DOHH2 (cell line): Measurements from ENCODE around the gene NAPEPLD.
"Not testable (repeated sequence)": the region's sequence is repeated elsewhere in the genome, so short reads cannot be mapped to it uniquely, and the experiment has no call there.

Source experiments
- H3F3A ChIP-seq: fragments of 200-600 bp; sonication (generic), shearing (Covaris generic); 2 replicates; pipeline ENCODE4 v1.6.0; 2016; ENCODE audit warnings: antibody characterized with exemption, mild to moderate bottlenecking; ENCODE audit not compliant: control insufficient read depth, insufficient read depth
- H3K27ac ChIP-seq: fragments of 200-600 bp; sonication (generic); 2 replicates; pipeline ENCODE4 v1.5.1; 2014; ENCODE audit warnings: low read depth, mild to moderate bottlenecking, low read length, moderate library complexity
- H3K27me3 ChIP-seq: fragments of 200-600 bp; sonication (generic); 2 replicates; pipeline ENCODE4 v1.6.1; 2014; ENCODE audit warnings: mild to moderate bottlenecking, low read length, mixed read lengths; ENCODE audit not compliant: control insufficient read depth
- H3K36me3 ChIP-seq: fragments of 200-600 bp; sonication (generic); 2 replicates; pipeline ENCODE4 v1.6.1; 2014; ENCODE audit warnings: mild to moderate bottlenecking, low read length, moderate library complexity, mixed read lengths; ENCODE audit not compliant: control insufficient read depth
- H3K4me1 ChIP-seq: fragments of 200-600 bp; sonication (generic); 2 replicates; pipeline ENCODE4 v1.6.1; 2014; ENCODE audit warnings: mild to moderate bottlenecking, low read length, mixed read lengths; ENCODE audit not compliant: control insufficient read depth
- H3K4me2 ChIP-seq: fragments of 200-600 bp; sonication (generic); 2 replicates; pipeline ENCODE4 v1.6.0; 2014; ENCODE audit warnings: mild to moderate bottlenecking, low read length, moderate library complexity
- H3K4me3 ChIP-seq: fragments of 200-600 bp; sonication (generic); 2 replicates; pipeline ENCODE4 v1.5.1; 2014; ENCODE audit warnings: mild to moderate bottlenecking, low read length, mixed read lengths
- H3K79me2 ChIP-seq: fragments of 200-600 bp; sonication (generic); 2 replicates; pipeline ENCODE4 v1.6.1; 2014; ENCODE audit warnings: mild to moderate bottlenecking, low read length, mixed read lengths; ENCODE audit not compliant: control insufficient read depth
- H3K9me2 ChIP-seq: fragments of 200-600 bp; sonication (generic); replicated peaks from 2 replicates; pipeline ENCODE4 v1.6.1; 2014; ENCODE audit warnings: mild to moderate bottlenecking, low read length, mixed read lengths; ENCODE audit not compliant: control insufficient read depth
- H3K9me3 ChIP-seq: fragments of 200-600 bp; sonication (generic); 2 replicates; pipeline ENCODE4 v1.6.1; 2014; ENCODE audit warnings: antibody characterized with exemption, low read length, mixed read lengths; ENCODE audit not compliant: control insufficient read depth, insufficient read depth
- H4K20me1 ChIP-seq: fragments of 200-600 bp; sonication (generic); 2 replicates; pipeline ENCODE4 v1.6.0; 2014; ENCODE audit warnings: low read depth, mild to moderate bottlenecking, antibody characterized with exemption, low read length, moderate library complexity; ENCODE audit not compliant: control insufficient read depth, insufficient read depth
- EZH2phosphoT487 ChIP-seq: fragments of 200-600 bp; sonication (generic); IDR thresholded peaks from 2 replicates; pipeline ENCODE4 v1.6.1; 2017; ENCODE audit warnings: borderline replicate concordance, mild to moderate bottlenecking, antibody characterized with exemption, low read length, moderate library complexity, mixed read lengths
- TF ChIP-seq, protein P1 (sequence below): fragments of 200-600 bp; sonication (generic); IDR thresholded peaks from one replicate; pipeline ENCODE4 v1.5.1; 2014; ENCODE audit warnings: antibody characterized with exemption, mild to moderate bottlenecking, low read depth, low read length; ENCODE audit not compliant: poor library complexity, severe bottlenecking

The NAPEPLD gene

GRCh38 chr7:103082497-103082896, 66.4 kb downstream of the NAPEPLD start:
- Histone ChIP-seq H3K36me3 (peaks cover 72% of the 10 kb centered on the region), H3K9me3 (no peaks in the 10 kb centered on the region), H3K79me2 (peaks cover 48% of the 10 kb centered on the region), H3K27ac (no peak overlapping the region), H4K20me1 (no peaks in the 10 kb centered on the region), H3F3A (0 out of 2 replicates have a peak, but pooled peaks cover 2% of the 10 kb centered on the region), H3K4me1 (peaks cover 18% of the 10 kb centered on the region), H3K4me3 (no peak overlapping the region), H3K4me2 (no peak overlapping the region), H3K27me3 (no peaks in the 10 kb centered on the region), H3K9me2 (no peaks in the 10 kb centered on the region)
- TF ChIP-seq EZH2phosphoT487, result no peak
- TF ChIP-seq, protein P1, sequence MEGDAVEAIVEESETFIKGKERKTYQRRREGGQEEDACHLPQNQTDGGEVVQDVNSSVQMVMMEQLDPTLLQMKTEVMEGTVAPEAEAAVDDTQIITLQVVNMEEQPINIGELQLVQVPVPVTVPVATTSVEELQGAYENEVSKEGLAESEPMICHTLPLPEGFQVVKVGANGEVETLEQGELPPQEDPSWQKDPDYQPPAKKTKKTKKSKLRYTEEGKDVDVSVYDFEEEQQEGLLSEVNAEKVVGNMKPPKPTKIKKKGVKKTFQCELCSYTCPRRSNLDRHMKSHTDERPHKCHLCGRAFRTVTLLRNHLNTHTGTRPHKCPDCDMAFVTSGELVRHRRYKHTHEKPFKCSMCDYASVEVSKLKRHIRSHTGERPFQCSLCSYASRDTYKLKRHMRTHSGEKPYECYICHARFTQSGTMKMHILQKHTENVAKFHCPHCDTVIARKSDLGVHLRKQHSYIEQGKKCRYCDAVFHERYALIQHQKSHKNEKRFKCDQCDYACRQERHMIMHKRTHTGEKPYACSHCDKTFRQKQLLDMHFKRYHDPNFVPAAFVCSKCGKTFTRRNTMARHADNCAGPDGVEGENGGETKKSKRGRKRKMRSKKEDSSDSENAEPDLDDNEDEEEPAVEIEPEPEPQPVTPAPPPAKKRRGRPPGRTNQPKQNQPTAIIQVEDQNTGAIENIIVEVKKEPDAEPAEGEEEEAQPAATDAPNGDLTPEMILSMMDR, result no peak

DNA sequence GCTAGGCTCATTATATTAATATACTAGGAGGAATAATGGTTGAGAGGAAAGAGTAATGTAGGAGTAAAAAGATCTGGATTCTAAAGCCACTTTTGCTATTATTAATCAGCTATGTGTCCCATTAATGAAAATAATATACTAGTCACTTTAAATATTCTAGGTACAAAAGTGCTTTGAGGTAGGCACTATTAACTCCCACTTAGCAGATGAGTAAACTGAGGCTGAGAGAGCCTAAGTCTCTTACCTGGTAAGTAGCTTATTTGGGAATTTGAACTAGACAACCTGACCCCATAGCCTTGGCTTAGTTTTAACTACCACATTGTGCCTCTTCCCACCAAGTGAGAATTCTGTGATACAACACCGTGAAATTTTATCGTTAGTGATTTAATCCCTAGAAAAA, 68.0 kb downstream of the NAPEPLD start:
- Histone ChIP-seq H3K27me3 (no peaks in the 10 kb centered on the region), H3K4me3 (no peak overlapping the region), H4K20me1 (no peaks in the 10 kb centered on the region), H3K79me2 (peaks cover 63% of the 10 kb centered on the region), H3K9me2 (no peaks in the 10 kb centered on the region), H3K4me2 (no peak overlapping the region), H3K27ac (no peak overlapping the region), H3K9me3 (no peaks in the 10 kb centered on the region), H3K36me3 (peaks cover 71% of the 10 kb centered on the region), H3K4me1 (peaks cover 32% of the 10 kb centered on the region), H3F3A (0 out of 2 replicates have a peak, but pooled peaks cover 2% of the 10 kb centered on the region)
- TF ChIP-seq EZH2phosphoT487, result no peak
- TF ChIP-seq, protein P1, result no peak

DNA sequence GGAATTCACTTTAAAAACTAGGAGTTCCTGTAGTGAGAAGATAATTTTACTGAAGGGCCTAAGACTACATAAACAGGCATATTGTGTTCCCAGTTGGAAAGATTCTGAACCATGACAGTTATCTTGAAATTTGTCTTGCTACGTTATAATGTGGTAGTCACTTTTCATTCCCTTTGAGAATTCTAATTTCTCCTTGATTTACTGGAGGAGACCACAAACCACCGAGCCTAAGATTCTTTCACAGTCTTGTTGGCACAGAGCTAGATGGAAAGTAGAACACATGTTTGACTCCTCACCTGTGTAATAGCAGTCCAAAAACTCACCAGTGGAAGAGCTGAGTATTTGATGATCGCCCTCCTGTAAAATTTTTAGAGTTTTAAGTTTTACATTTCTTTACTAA, 69.1 kb downstream of the NAPEPLD start:
- Histone ChIP-seq H3K4me1 (peaks cover 36% of the 10 kb centered on the region), H3K36me3 (peaks cover 68% of the 10 kb centered on the region), H3K79me2 (peaks cover 70% of the 10 kb centered on the region), H3K9me3 (no peaks in the 10 kb centered on the region), H3K9me2 (no peaks in the 10 kb centered on the region), H4K20me1 (no peaks in the 10 kb centered on the region; the same call in 1 of the 2 replicates), H3F3A (0 out of 2 replicates have a peak, but pooled peaks cover 2% of the 10 kb centered on the region), H3K4me2 (no peak overlapping the region), H3K27ac (no peak overlapping the region), H3K4me3 (no peak overlapping the region), H3K27me3 (no peaks in the 10 kb centered on the region)
- TF ChIP-seq EZH2phosphoT487, result no peak
- TF ChIP-seq, protein P1, result no peak

GRCh38 chr7:103078226-103078625, 70.7 kb downstream of the NAPEPLD start:
- Histone ChIP-seq H3K4me1 (peaks cover 47% of the 10 kb centered on the region), H3K36me3 (peaks cover 52% of the 10 kb centered on the region), H3K79me2 (peaks cover 72% of the 10 kb centered on the region)
- not testable (repeated sequence) for H3K9me3 ChIP-seq, H3K27me3 ChIP-seq, H3K27ac ChIP-seq, H3K9me2 ChIP-seq, H3F3A ChIP-seq, H3K4me2 ChIP-seq, H3K4me3 ChIP-seq, H4K20me1 ChIP-seq
